ENCODE data around the gene CEP85. TPM values are rescaled to one million over a fixed set of nuclear protein-coding genes. Genes with fewer than 3 reads are reported as not detected.
"Not testable (repeated sequence)": the region's sequence is repeated elsewhere in the genome, so short reads cannot be mapped to it uniquely, and the experiment has no call there.

The CEP85 gene
- polyA plus RNA-seq, 3 donors from 2014 or later, result 4.0 to 6.9 (median 5.4) TPM

- DNase-seq, result no peak
- Mint-ChIP-seq H3K36me3 (no peaks in the 10 kb centered on the region), H3K9me3 (no peaks in the 10 kb centered on the region), H3K4me3 (no peak overlapping the region), H3K4me1 (peaks cover 4 to 8% of the 10 kb centered on the region in 2 donors), H3K27ac (no peak overlapping the region), H3K27me3 (ENCODE audit: low read depth in 3 of 3) (peaks cover 2 to 7% (median 3%) of the 10 kb centered on the region in 3 donors)
Observed at GRCh38 chr1:26203642-26204318, 30.2 kb upstream of the CEP85 start.

- Mint-ChIP-seq H3K9me3 (no peaks in the 10 kb centered on the region), H3K4me1 (no peaks in the 10 kb centered on the region), H3K27ac (no peak overlapping the region)
Observed at GRCh38 chr1:26210147-26210870, 23.7 kb upstream of the CEP85 start.

GRCh38 chr1:26212726-26213125 is 21.3 kb upstream of the CEP85 start:
- no peak overlapping the region for H3K27ac Mint-ChIP-seq
- H3K27me3 Mint-ChIP-seq (ENCODE audit: low read depth in 3 of 3), result peaks cover 0 to 3% (median 2%) of the 10 kb centered on the region in 3 donors
- H3K4me1 Mint-ChIP-seq, result no peaks in the 10 kb centered on the region
- no peak overlapping the region for H3K4me3 Mint-ChIP-seq
- H3K36me3 Mint-ChIP-seq, result no peaks in the 10 kb centered on the region
- DNase-seq, result no peak
- H3K9me3 Mint-ChIP-seq, result no peaks in the 10 kb centered on the region

More at GRCh38 chr1:26210147-26210870, 23.7 kb upstream of the CEP85 start:
- no peak for DNase-seq
- H3K4me3 Mint-ChIP-seq, result no peak overlapping the region
- peaks cover 0 to 3% (median 2%) of the 10 kb centered on the region in 3 donors for H3K27me3 Mint-ChIP-seq (ENCODE audit: low read depth in 3 of 3)
- no peaks in the 10 kb centered on the region for H3K36me3 Mint-ChIP-seq

- Mint-ChIP-seq H3K36me3 (no peaks in the 10 kb centered on the region), H3K9me3 (no peaks in the 10 kb centered on the region), H3K27me3 (ENCODE audit: low read depth in 3 of 3) (peaks cover 0 to 3% (median 2%) of the 10 kb centered on the region in 3 donors), H3K27ac (no peak overlapping the region), H3K4me1 (no peaks in the 10 kb centered on the region), H3K4me3 (no peak overlapping the region)
- DNase-seq, result no peak
Observed at GRCh38 chr1:26213335-26213905, 20.6 kb upstream of the CEP85 start.

- Mint-ChIP-seq H3K36me3 (no peaks in the 10 kb centered on the region), H3K4me3 (no peak overlapping the region), H3K27ac (no peak overlapping the region), H3K4me1 (no peaks in the 10 kb centered on the region), H3K9me3 (no peaks in the 10 kb centered on the region), H3K27me3 (ENCODE audit: low read depth in 3 of 3) (peaks cover 0 to 3% (median 0%) of the 10 kb centered on the region in 3 donors)
- no peak for DNase-seq
Observed at GRCh38 chr1:26215246-26215645, 18.8 kb upstream of the CEP85 start.

GRCh38 chr1:26218906-26219494 is 15.0 kb upstream of the CEP85 start:
- H3K4me3 Mint-ChIP-seq, result no peak overlapping the region
- H3K27ac Mint-ChIP-seq, result no peak overlapping the region
- H3K9me3 Mint-ChIP-seq, result no peaks in the 10 kb centered on the region
- no peaks in the 10 kb centered on the region for H3K36me3 Mint-ChIP-seq
- no peak for DNase-seq
- H3K4me1 Mint-ChIP-seq, result no peaks in the 10 kb centered on the region
- peaks cover 0 to 3% (median 1%) of the 10 kb centered on the region in 3 donors for H3K27me3 Mint-ChIP-seq (ENCODE audit: low read depth in 3 of 3)

- Mint-ChIP-seq H3K27ac (no peak overlapping the region), H3K4me3 (no peak overlapping the region), H3K9me3 (no peaks in the 10 kb centered on the region), H3K36me3 (no peaks in the 10 kb centered on the region), H3K4me1 (peaks cover 0 to 3% of the 10 kb centered on the region in 2 donors), H3K27me3 (ENCODE audit: low read depth in 3 of 3) (peaks cover 0 to 4% (median 3%) of the 10 kb centered on the region in 3 donors)
- no peak for DNase-seq
Observed at GRCh38 chr1:26220199-26220912, 13.6 kb upstream of the CEP85 start.

GRCh38 chr1:26221094-26221493 is 12.9 kb upstream of the CEP85 start:
- Mint-ChIP-seq H3K27me3 (ENCODE audit: low read depth in 3 of 3) (peaks cover 0 to 5% (median 3%) of the 10 kb centered on the region in 3 donors), H3K4me1 (peaks cover 7 to 10% of the 10 kb centered on the region in 2 donors), H3K36me3 (no peaks in the 10 kb centered on the region), H3K27ac (no peak overlapping the region), H3K9me3 (no peaks in the 10 kb centered on the region), H3K4me3 (no peak overlapping the region)
- no peak for DNase-seq

GRCh38 chr1:26224606-26225005 is 9.4 kb upstream of the CEP85 start:
- peak overlapping the region; percentile 49 to 86 (median 70) for H3K4me3 Mint-ChIP-seq
- peak overlapping the region in 1 of 6 donors; percentile 36 for H3K27ac Mint-ChIP-seq
- H3K4me1 Mint-ChIP-seq, result peaks cover 7 to 14% of the 10 kb centered on the region in 2 donors
- no peak for DNase-seq
- H3K36me3 Mint-ChIP-seq, result no peaks in the 10 kb centered on the region
- no peaks in the 10 kb centered on the region for H3K9me3 Mint-ChIP-seq
- peaks cover 3 to 10% (median 6%) of the 10 kb centered on the region in 3 donors for H3K27me3 Mint-ChIP-seq (ENCODE audit: low read depth in 3 of 3)

GRCh38 chr1:26225033-26225831 is 8.8 kb upstream of the CEP85 start:
- no peaks in the 10 kb centered on the region for H3K9me3 Mint-ChIP-seq
- peak; percentile 50 to 58 (median 53) for DNase-seq
- peak overlapping the region in 3 of 6 donors; percentile 2 to 46 (median 27) for H3K27ac Mint-ChIP-seq
- peaks cover 3 to 10% (median 6%) of the 10 kb centered on the region in 3 donors for H3K27me3 Mint-ChIP-seq (ENCODE audit: low read depth in 3 of 3)
- H3K36me3 Mint-ChIP-seq, result no peaks in the 10 kb centered on the region
- H3K4me1 Mint-ChIP-seq, result peaks cover 7 to 14% of the 10 kb centered on the region in 2 donors
- peak overlapping the region; percentile 70 to 86 (median 82) for H3K4me3 Mint-ChIP-seq

GRCh38 chr1:26230682-26231081 is 3.3 kb upstream of the CEP85 start:
- not testable (repeated sequence) for DNase-seq; H3K36me3 Mint-ChIP-seq; H3K27me3 Mint-ChIP-seq (ENCODE audit: low read depth in 3 of 3); H3K27ac Mint-ChIP-seq; H3K4me3 Mint-ChIP-seq; H3K9me3 Mint-ChIP-seq
- H3K4me1 Mint-ChIP-seq, result peaks cover 24 to 27% of the 10 kb centered on the region in 2 donors

- peaks cover 3 to 7% (median 4%) of the 10 kb centered on the region in 3 donors for H3K27me3 Mint-ChIP-seq (ENCODE audit: low read depth in 3 of 3)
- DNase-seq, result peak; percentile 11 to 21 (median 12)
- peak overlapping the region; percentile 92 to 98 (median 96) for H3K27ac Mint-ChIP-seq
- no peaks in the 10 kb centered on the region for H3K9me3 Mint-ChIP-seq
- H3K36me3 Mint-ChIP-seq, result no peaks in the 10 kb centered on the region
- H3K4me1 Mint-ChIP-seq, result peaks cover 25 to 32% of the 10 kb centered on the region in 2 donors
- H3K4me3 Mint-ChIP-seq, result peak overlapping the region; percentile 97 to 100 (median 99)
Observed at GRCh38 chr1:26234644-26235370, 807 bp downstream of the CEP85 start.
